GM21390 (cell line): ENCODE results near the gene STK35.

Source experiments
- ATAC-seq: cut with Tn5 transposase; IDR thresholded peaks from one replicate; pipeline ENCODE4 v1.9.1; 2021; ENCODE audit not compliant: unreplicated experiment

STK35 gene

GRCh38 chr20:2103461-2104153 lies 2.0 kb downstream of the STK35 start:
- no peak for ATAC-seq

DNA sequence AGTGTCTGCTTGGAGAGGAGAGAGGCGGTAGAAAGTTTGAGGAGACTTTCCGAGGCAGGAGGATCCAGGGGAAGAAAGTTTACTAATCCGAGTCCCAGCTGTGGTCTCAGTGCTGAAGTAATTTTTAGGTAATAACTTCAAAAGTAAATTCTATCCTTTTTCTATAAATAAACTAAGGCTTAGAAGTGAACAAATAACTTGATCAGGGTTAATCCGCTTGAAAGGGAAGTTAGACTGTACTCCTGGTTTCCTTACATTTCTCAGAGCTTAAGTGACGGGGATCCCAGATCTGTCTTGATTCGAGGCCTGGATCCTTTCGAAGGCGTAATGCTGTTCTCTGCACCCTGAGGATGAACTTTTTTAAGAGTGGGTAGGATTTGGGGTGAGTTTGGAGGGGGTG lies 2.6 kb downstream of the STK35 start:
- no peak for ATAC-seq

- no peak for ATAC-seq
Measured at GRCh38 chr20:2108498-2108897, 6.9 kb downstream of the STK35 start.

GRCh38 chr20:2108987-2109386 lies 7.4 kb downstream of the STK35 start:
- no peak for ATAC-seq

DNA sequence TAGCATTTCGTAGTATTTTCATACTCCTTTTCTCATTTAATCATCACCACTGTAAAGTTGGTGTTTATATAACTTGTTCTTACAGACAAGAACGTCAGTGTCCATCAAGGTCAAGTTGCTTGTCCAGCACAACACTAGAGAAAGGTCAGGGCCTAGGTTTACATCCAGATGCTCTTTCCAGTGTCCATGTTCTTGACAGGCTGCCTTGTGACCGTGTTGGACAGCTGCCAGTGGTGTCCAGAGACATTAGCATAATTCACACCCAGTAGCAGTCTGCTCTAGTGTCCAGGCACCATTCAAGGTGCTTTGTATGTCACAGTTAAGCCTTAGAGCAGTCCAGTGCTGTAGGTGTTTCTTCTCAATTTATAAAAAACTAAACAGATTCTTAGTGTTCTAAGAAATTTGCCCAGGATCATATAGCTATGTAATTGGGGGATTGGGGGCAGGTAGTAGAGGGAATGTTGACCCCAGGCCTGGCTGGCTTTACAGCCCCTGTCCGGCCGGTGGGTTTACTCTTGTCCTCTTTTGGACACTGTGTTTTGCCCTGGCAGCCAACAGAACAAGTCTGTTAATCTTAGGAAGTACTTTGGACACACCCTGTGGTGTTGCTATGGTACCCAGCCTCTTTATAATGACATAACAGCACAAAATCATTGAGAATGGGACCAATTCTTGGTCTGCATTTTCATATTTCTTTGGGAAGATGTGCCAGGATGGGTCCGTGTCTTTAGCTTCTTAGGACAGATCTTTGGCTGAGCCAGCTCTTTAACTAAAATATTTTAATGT lies 8.0 kb downstream of the STK35 start:
- ATAC-seq: no peak

DNA sequence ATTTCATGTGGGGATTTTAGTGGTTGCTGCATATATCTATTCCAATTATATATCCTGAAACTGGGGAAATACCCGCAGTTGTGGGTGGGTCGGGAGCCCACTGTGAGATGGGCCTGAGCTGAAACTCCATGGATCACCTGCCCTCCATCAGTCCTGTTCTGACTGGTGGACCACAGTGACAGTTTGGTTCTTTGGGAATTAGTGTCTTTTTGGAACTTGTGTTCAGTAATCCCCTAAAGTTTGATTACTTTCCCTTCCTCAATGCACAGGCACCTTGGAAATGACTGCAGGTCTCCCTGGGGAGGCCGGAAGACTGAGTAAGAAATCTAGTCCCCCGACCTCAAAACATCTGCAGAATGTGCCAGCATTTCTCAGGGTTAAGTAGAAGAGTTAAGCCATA lies 11.3 kb downstream of the STK35 start:
- ATAC-seq: no peak

DNA sequence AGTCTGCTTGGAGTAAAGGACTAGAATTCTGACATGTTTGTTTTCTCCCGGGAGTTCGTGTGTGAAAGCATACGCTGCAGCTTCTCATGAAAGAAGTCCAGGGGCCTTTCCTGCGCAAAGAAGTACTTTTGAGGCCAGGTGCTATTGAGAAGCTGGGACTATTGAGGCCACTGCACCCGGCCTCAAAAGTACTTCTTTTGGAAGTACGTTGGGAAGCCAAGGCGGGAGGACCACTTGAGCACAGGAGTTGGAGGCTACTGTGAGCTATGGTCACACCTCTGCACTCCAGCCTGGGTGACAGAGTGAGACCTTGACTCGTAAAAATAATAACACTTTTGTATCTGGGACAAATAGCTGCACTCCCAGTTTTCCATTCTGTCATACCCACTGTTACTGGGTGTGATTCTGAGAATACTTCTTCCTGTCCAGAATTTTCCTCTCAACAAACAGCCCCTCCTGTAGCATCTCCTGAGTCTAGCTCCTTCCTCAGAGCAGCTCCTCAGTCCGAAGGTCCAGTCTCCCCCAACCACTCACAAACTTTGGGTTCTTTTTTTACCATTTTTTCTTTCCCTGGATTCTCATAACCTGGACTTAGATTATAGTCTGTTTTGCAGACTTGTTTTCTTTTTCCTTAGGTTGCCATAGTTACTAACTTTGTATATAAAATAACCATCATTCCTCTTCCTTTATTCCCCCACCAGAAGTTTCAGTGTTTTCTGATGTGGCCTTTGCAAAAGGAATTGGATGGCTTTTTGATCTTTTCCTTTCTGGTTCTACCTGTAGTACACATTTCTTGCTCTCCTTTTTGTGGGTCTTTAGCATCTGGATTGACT lies 12.7 kb downstream of the STK35 start:
- no peak for ATAC-seq

DNA sequence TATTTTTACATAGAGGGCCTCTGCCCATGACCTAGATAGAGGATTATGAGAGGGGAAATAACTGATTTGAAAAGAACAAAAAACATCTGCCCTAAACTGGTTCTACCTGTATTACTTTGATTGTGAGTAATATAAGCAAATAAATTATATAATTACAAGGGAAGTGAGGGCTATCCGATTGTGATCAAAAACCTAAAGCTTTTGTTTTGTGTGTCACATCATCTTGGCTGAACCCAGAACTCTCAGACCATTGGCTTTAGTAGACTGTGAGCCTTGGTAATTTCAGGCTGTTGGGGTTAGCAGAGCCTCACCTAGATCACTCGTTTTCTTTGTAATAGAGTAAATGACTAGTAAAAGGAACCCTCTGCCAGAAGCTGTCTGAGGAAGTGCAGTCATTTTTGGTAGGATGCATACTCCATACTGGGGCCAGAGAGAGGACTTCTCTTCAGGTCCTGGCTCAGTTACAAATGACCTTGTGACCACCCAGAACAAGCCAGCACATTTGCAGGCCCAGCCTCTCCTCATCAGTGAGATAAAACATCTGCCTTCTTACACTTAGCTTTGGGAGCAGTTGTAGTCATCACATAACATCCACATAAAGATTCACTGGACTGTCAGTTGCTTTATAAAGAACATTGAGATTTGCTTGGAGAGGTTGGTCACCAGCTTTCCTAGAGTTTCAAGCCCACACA lies 13.5 kb downstream of the STK35 start:
- ATAC-seq: no peak

- ATAC-seq: no peak
Measured at GRCh38 chr20:2116170-2116940, 14.7 kb downstream of the STK35 start.

- peak; percentile 73 for ATAC-seq
Measured at GRCh38 chr20:2118783-2119182, 17.2 kb downstream of the STK35 start.

DNA sequence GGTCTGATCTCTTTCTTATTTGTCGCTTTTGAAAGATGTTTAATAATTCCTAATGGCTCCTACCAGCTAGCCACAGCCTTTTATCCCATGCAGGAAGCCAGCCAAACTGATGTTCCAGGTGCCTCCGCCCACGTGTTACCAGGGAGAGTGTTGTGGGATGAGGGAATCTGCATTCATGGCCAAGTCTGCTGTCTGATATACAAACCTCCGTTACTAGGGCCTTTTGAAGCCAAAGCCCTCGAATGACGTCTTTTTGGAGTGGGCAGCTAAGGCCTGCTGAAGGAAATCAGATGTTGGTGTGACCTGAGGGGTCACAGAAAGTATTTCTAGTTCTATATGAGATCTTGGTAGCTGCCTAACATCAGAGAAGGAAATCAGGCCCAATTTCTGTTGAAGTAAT lies 21.3 kb downstream of the STK35 start:
- no peak for ATAC-seq

DNA sequence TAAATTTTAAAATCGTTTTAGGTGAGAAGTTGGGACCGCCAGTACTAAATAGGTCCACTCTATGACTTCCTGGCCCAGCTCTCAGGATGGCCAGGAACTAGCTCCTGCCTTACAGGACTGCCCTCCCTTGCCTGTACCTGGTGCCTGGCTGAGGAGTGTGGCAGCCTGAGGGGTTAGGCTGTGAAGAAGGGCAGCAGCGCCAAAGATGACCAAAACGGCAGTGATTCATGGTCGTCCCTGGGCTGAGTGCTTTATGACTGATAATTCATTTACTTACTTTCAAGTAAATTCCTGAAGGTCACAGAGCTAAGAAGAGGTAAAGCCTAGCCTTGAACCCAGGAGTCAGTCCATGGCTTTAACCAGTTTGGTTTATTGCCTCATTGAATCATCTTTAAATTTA lies 22.1 kb downstream of the STK35 start:
- no peak for ATAC-seq

DNA sequence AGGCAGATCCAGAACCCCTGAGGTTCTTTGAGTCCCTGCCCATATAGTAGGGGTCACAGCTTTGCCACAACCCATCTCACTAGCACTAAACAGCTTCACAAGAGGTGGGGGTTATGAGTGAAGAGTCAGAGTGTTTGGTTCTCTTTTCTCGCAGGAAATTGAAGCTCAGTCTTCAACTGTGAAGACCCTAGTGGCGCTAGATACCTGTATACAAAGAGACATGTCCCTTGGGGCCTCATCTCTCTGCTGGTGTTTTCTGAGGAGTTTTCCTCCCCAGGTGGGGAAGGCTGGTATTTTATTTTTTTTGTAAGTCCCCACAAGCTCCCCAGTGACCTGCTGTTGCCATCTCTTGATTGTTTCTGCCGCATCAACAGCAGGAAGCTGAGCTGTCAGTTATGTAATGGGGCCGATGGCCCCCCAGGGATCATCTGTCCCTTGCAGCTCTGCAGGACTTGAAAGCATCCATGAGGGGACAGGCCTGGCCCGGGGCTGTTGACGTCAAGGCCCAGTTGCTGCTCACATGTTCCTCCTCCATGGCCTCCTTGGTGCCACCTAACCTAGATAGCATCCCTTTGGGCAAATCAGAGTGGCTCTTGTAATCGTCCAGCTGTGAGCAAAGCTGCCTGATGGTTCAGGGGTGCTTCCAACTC lies 23.1 kb downstream of the STK35 start:
- ATAC-seq: no peak

GRCh38 chr20:2125474-2126112 lies 24.0 kb downstream of the STK35 start:
- no peak for ATAC-seq

DNA sequence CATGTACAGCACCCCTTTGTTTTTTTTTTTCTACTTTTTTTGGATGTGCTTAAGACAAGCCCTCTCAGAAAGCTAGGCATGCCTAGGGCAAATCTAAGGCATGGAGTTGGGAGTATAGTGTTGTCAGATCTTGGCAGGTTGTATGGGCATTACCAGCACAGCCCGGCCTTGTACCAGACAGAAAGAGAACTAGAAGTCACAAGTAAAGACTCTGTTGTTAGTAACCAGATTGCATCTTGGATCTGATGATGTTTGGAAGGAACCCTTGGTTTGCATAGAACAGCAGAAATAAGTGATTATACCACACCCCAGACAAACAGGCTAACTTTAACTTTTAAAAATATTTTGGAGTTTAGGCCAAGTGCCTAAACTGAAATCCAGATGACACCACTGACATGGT lies 25.6 kb downstream of the STK35 start:
- no peak for ATAC-seq

DNA sequence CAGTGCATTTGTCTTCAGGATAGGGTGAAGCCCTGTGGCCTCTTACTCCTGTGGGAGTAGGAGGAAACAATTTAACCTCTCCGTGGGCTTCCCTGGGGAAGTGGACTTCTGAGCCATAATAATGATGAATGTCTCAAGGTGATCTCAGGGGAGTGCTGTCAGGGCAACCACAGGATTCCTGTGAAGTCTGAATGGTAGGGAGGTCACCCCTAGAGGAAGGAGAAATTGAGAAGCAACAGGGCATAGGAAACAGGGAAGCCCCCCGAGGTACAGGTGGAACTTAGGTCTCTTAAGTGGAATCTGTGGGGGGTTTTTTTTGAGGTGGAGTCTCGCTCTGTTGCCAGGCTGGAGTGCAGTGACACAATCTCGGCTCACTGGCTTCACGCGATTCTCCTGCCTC lies 26.9 kb downstream of the STK35 start:
- ATAC-seq: no peak

GRCh38 chr20:2130062-2130591 lies 28.5 kb downstream of the STK35 start:
- ATAC-seq: no peak

DNA sequence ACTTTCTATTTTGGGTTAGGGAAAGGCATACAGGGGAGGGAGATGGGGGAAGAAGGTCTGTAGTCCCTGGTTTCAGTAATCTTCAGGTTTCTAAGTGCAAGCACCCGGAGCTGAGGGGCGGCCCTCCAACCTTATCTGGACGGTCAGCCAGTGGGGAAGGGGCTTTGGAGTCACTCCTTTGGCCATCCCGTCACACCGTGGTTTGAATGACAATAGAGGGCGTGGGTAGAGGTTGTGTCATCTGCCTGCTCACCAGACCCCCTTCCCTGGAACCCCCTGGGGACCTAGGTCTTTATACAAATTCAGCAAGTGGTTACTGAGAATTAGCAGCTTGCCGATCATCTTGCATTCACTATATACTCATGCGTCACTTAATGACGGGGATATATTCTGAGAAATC lies 29.1 kb downstream of the STK35 start:
- ATAC-seq: no peak

GRCh38 chr20:2131366-2131765 lies 29.7 kb downstream of the STK35 start:
- ATAC-seq: no peak
